Measurements from ENCODE around the gene LPP. TPM values are rescaled to one million over a fixed set of nuclear protein-coding genes. Genes with fewer than 3 reads are reported as not detected.

Gene LPP
- total and polyA plus RNA-seq, 2 of the 4 experiments (the other 2 are of a cell fraction): 16.0 to 130 TPM

GRCh38 chr3:188455748-188456147, 301.8 kb downstream of the LPP start:
- Histone ChIP-seq H4K20me1 (ENCODE audit: insufficient read depth, low read length) (peaks cover 42% of the 10 kb centered on the region; the same call in 1 of the 2 replicates), H2AK5ac (ENCODE audit: low read depth, low read length) (no peak overlapping the region), H3K27ac (ENCODE audit: insufficient read depth, low read length) (no peak overlapping the region), H2BK20ac (ENCODE audit: low read depth, low read length) (no peak overlapping the region), H3K4me3 (ENCODE audit: insufficient read depth, low read depth, low read length) (no peak overlapping the region), H3K9me1 (ENCODE audit: insufficient read depth, low read length) (peaks cover 6% of the 10 kb centered on the region; the same call in 1 of the 2 replicates), H4K5ac (ENCODE audit: low read depth, low read length) (no peak overlapping the region), H2AK9ac (replicated peaks; ENCODE audit: low read depth, low read length, poor library complexity) (no peak overlapping the region), H4K8ac (ENCODE audit: low read depth in 2 of 2, low read length in 2 of 2) (no peak overlapping the region), H3K56ac (ENCODE audit: extremely low read depth, insufficient read depth, low read length) (no peak overlapping the region), H3K79me1 (ENCODE audit: low read depth in 1 of 2, low read length in 2 of 2) (peaks cover 53 to 84% of the 10 kb centered on the region in 2 experiments), H3K23ac (ENCODE audit: low read depth, low read length) (no peak overlapping the region), H2BK15ac (ENCODE audit: low read depth, low read length) (no peak overlapping the region), H3K9me3 (ENCODE audit: control insufficient read depth, insufficient read depth, low read length) (no peaks in the 10 kb centered on the region), H3K4ac (ENCODE audit: low read depth, low read length) (no peak overlapping the region), H2BK5ac (ENCODE audit: low read depth, low read length, poor library complexity, severe bottlenecking) (no peak overlapping the region), H4K91ac (ENCODE audit: insufficient read depth, low read depth, low read length) (no peak overlapping the region), H3K36me3 (ENCODE audit: control insufficient read depth, insufficient read depth, low read length) (peaks cover 2% of the 10 kb centered on the region), H3K4me1 (ENCODE audit: control insufficient read depth, insufficient read depth, low read length) (no peaks in the 10 kb centered on the region; the same call in 1 of the 2 replicates), H3K9ac (ENCODE audit: low read depth, low read length) (no peak overlapping the region), H2BK120ac (ENCODE audit: low read depth, low read length) (no peak overlapping the region), H3K14ac (replicated peaks; ENCODE audit: low read depth, low read length) (no peak overlapping the region), H3K27me3 (ENCODE audit: control insufficient read depth, insufficient read depth, low read length) (no peaks in the 10 kb centered on the region), H3K18ac (ENCODE audit: low read depth, low read length) (no peak overlapping the region), H2AFZ (replicated peaks; ENCODE audit: low read length, poor library complexity) (no peak overlapping the region), H3K4me2 (ENCODE audit: low read depth, low read length) (no peak overlapping the region)
- ChIA-PET POLR2A (ENCODE audit: unreplicated experiment) (no interaction called here), CTCF (interaction anchor here (1.2 kb wide), 1 partner anchor 715 kb away, joined by 3 read pairs; no protein-coding TSS in a partner anchor)
- in situ Hi-C loops (cut with MboI; ENCODE audit: low sequenced_read_pairs) (loop anchor here (25.0 kb wide), 1 partner anchor 682 kb away; no protein-coding TSS in a partner anchor), intact Hi-C loops (cut with micrococcal nuclease) (no loop called here), dilution Hi-C loops (cut with HindIII; ENCODE audit: low sequenced_read_pairs, unreplicated experiment) (no loop called here)
- no CpG with 5 or more reads among the region's 4 CpGs for WGBS, 2 experiments (ENCODE audit: extremely low coverage in 2 of 2, insufficient read length in 1 of 2)
- BruUV-seq (replicated peaks): no TSS peak
- ATAC-seq (ENCODE audit: low read depth) (no peak; the same call in 1 of the 2 replicates), DNase-seq (peak; percentile 14)
- no peak for TF ChIP-seq CEBPB (IDR thresholded peaks at IDR 0.05; ENCODE audit: low read depth, low read length)
- no peak for TF ChIP-seq MXI1 (IDR thresholded peaks at IDR 0.05; ENCODE audit: borderline replicate concordance, low read depth, low read length)
- no peak for TF ChIP-seq RAD21 (IDR thresholded peaks at IDR 0.05; ENCODE audit: low read length)
- TF ChIP-seq MAZ (IDR thresholded peaks at IDR 0.05; ENCODE audit: borderline replicate concordance, low read depth, low read length): no peak
- no peak for TF ChIP-seq MAFK (IDR thresholded peaks at IDR 0.05; ENCODE audit: low read depth, low read length)
- TF ChIP-seq, protein P1, sequence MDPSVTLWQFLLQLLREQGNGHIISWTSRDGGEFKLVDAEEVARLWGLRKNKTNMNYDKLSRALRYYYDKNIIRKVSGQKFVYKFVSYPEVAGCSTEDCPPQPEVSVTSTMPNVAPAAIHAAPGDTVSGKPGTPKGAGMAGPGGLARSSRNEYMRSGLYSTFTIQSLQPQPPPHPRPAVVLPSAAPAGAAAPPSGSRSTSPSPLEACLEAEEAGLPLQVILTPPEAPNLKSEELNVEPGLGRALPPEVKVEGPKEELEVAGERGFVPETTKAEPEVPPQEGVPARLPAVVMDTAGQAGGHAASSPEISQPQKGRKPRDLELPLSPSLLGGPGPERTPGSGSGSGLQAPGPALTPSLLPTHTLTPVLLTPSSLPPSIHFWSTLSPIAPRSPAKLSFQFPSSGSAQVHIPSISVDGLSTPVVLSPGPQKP (IDR thresholded peaks at IDR 0.05; ENCODE audit: borderline replicate concordance, low read depth, low read length): no peak
- TF ChIP-seq POLR2A (IDR thresholded peaks at IDR 0.05; ENCODE audit: low read depth, low read length): no peak
- TF ChIP-seq CTCF (conservative IDR thresholded peaks at IDR 0.05; ENCODE audit: low read depth, low read length): no peak
- no peak for TF ChIP-seq SMC3 (IDR thresholded peaks at IDR 0.05; ENCODE audit: low read depth, low read length)
- no peak for TF ChIP-seq RCOR1 (IDR thresholded peaks at IDR 0.05; ENCODE audit: insufficient replicate concordance, low read length)
